K562 (cell line): ENCODE results near the gene PPOX. TPM values are rescaled to one million over a fixed set of nuclear protein-coding genes. Genes with fewer than 3 reads are reported as not detected.

ENCODE experiments used
- ATAC-seq: fragments of 200-7000 bp; cut with Tn5 transposase; 3 replicates; pipeline ENCODE4 v1.9.1; 2020; ENCODE audit warnings: moderate library complexity
- BruUV-seq: library from RNA; stranded (reverse); fragments of 400-500 nt; replicated peaks from 2 replicates; lab custom pipeline; 2021; lab: Mats Ljungman, UMichigan
- CTCF ChIA-PET: fragments of 300-600 bp; formaldehyde crosslinking; extraction: SDS; loops from one replicate; lab custom pipeline; 2021; ENCODE audit warnings: low intra/inter-chr PET ratio; lab: Yijun Ruan, JAX
- POLR2A ChIA-PET: fragments of 300-600, 350-650 bp; sonication (Branson Sonifier 250); formaldehyde crosslinking; extraction: SDS; loops from one replicate; lab custom pipeline; 2021; ENCODE audit warnings: antibody characterized with exemption, inconsistent platforms; lab: Yijun Ruan, JAX
- DNase-seq, 4 experiments: peaks; one replicate each; pipeline versions ENCODE4 v3.0.0 to v3.0.0-alpha.2; 2011 to 2018; ENCODE audit warnings: low spot score in 3 of 4, mixed read lengths in 3 of 4; ENCODE audit errors: extremely low read depth in 1 of 4
- FAIRE-seq: peaks from 2 replicates; lab custom pipeline; 2011; peaks lifted over from hg19 to GRCh38; lab: Jason Lieb, UNC
- H2AFZ ChIP-seq: 2 replicates; pipeline ENCODE4 v1.6.0; 2011; ENCODE audit warnings: low read depth, low read length, control low read depth, inconsistent platforms
- H3K27ac ChIP-seq: fragments of 200-600 bp; 3 replicates; pipeline ENCODE4 v1.8.0; 2011; ENCODE audit warnings: low read depth, mild to moderate bottlenecking, control low read depth, inconsistent platforms, low read length, moderate library complexity, mixed read lengths; ENCODE audit errors: extremely low read depth
- H3K27me3 ChIP-seq, 2 experiments: fragments of 300-600 bp in 1 of 2; 2 replicates in 1 of 2; 3 replicates in 1 of 2; pipeline versions ENCODE4 v1.6.0 to v1.8.0; 2011; ENCODE audit warnings: inconsistent platforms in 2 of 2, low read length in 2 of 2, mild to moderate bottlenecking in 1 of 2, mixed read lengths in 1 of 2, moderate library complexity in 1 of 2; ENCODE audit not compliant: control insufficient read depth in 2 of 2, insufficient read depth in 2 of 2
- H3K36me3 ChIP-seq: fragments of 300-600 bp; 3 replicates; pipeline ENCODE4 v1.8.0; 2011; ENCODE audit warnings: mild to moderate bottlenecking, low read length, inconsistent platforms; ENCODE audit not compliant: control insufficient read depth, insufficient read depth
- H3K4me1 ChIP-seq, 2 experiments: fragments of 200-600 bp in 1 of 2; replicated peaks in 1 of 2; 2 replicates in 1 of 2; 3 replicates in 1 of 2; pipeline versions ENCODE4 v1.5.1 to v1.8.0; 2011; ENCODE audit warnings: inconsistent platforms in 2 of 2, low read length in 2 of 2, mild to moderate bottlenecking in 1 of 2, mixed read lengths in 1 of 2, moderate library complexity in 1 of 2; ENCODE audit not compliant: control insufficient read depth in 2 of 2, insufficient read depth in 2 of 2
- H3K4me2 ChIP-seq: 2 replicates; pipeline ENCODE4 v1.6.1; 2011; ENCODE audit warnings: low read length, control low read depth, inconsistent platforms, mixed read lengths; ENCODE audit not compliant: insufficient read depth
- H3K4me3 ChIP-seq: fragments of 200-600 bp; sonication (generic), shearing (Covaris generic); 2 replicates; pipeline ENCODE4 v1.5.1; 2016; ENCODE audit warnings: control low read depth, inconsistent platforms
- H3K79me2 ChIP-seq: fragments of 200-600 bp; 3 replicates; pipeline ENCODE4 v1.8.0; 2011; ENCODE audit warnings: low read length, inconsistent platforms; ENCODE audit not compliant: control insufficient read depth, insufficient read depth
- H3K9ac ChIP-seq, 2 experiments: 2 replicates each; pipeline versions ENCODE4 v1.6.0 to v1.6.1; 2011; ENCODE audit warnings: low read depth in 2 of 2, low read length in 2 of 2, control low read depth in 1 of 2, inconsistent platforms in 1 of 2, mild to moderate bottlenecking in 1 of 2, mixed read lengths in 1 of 2; ENCODE audit not compliant: insufficient read depth in 1 of 2
- H3K9me1 ChIP-seq: one replicate; pipeline ENCODE4 v1.6.0; 2011; ENCODE audit warnings: inconsistent platforms, mild to moderate bottlenecking, low read length, moderate library complexity; ENCODE audit not compliant: control insufficient read depth, insufficient read depth
- H3K9me3 ChIP-seq: replicated peaks from 2 replicates; pipeline ENCODE4 v1.5.1; 2011; ENCODE audit warnings: low read depth, low read length, inconsistent platforms; ENCODE audit not compliant: control insufficient read depth, insufficient read depth
- H4K20me1 ChIP-seq: replicated peaks from 2 replicates; pipeline ENCODE4 v1.6.1; 2011; ENCODE audit warnings: low read length, inconsistent platforms, mixed read lengths; ENCODE audit not compliant: control insufficient read depth, insufficient read depth
- CBX5 ChIP-seq: IDR thresholded peaks from 2 replicates; pipeline ENCODE4 v1.6.1; 2014; ENCODE audit warnings: low read depth, borderline replicate concordance
- FOXJ3 ChIP-seq: sonication (generic); formaldehyde crosslinking; IDR thresholded peaks from 2 replicates; pipeline ENCODE4 v1.4.0; 2020; ENCODE audit warnings: mild to moderate bottlenecking, missing genetic modification reagents
- KDM5B ChIP-seq: fragments of 200-600 bp; sonication (generic); IDR thresholded peaks from 2 replicates; pipeline ENCODE4 v1.6.1; 2012; ENCODE audit warnings: low read depth, mild to moderate bottlenecking, moderate library complexity, low read length, control low read depth, inconsistent platforms; ENCODE audit not compliant: insufficient replicate concordance
- MYC ChIP-seq, 2 experiments: fragments of 250-450 bp in 1 of 2; sonication (Bioruptor Pico) in 1 of 2; IDR thresholded peaks; 2 replicates each; pipeline versions ENCODE4 v1.5.1 to v1.6.1; 2012 to 2021; ENCODE audit warnings: low read depth in 2 of 2, borderline replicate concordance in 1 of 2, improper control_type of control experiment in 1 of 2, low read length in 1 of 2, mild to moderate bottlenecking in 1 of 2, moderate library complexity in 1 of 2
- UBTF ChIP-seq, 2 experiments: IDR thresholded peaks; 2 replicates each; pipeline ENCODE4 v1.6.1; 2012; ENCODE audit warnings: improper control_type of control experiment in 2 of 2, low read depth in 2 of 2, low read length in 2 of 2, borderline replicate concordance in 1 of 2
- ZNF280B ChIP-seq: fragments of 250-450 bp; sonication (Bioruptor Pico); IDR thresholded peaks from 2 replicates; pipeline ENCODE4 v1.5.1; 2021; ENCODE audit warnings: mild to moderate bottlenecking
- ZNF609 ChIP-seq: sonication (generic); formaldehyde crosslinking; IDR thresholded peaks from 2 replicates; pipeline ENCODE4 v1.8.1; 2023; ENCODE audit warnings: missing genetic modification reagents, mild to moderate bottlenecking, borderline replicate concordance
- WGBS: fragments of 100-300 bp; shearing (Covaris generic); methylation state at CpG from one replicate; pipeline ENCODE4 v1.1.6; 2016; ENCODE audit warnings: low coverage, mixed read lengths; ENCODE audit not compliant: insufficient coverage; ENCODE audit errors: missing lambda C conversion rate; 5-methylcytosine and 5-hydroxymethylcytosine counted together
- in situ Hi-C: fragments of 300-500 bp; cut with MboI; formaldehyde crosslinking; loops from 4 replicates; pipeline ENCODE4 v1.15.0; 2018; ENCODE audit warnings: inconsistent platforms, mixed read lengths
- intact Hi-C: fragments of 100-400 bp; cut with micrococcal nuclease; formaldehyde crosslinking; loops from 2 replicates; pipeline ENCODE4 v1.14.2; 2022
- polyA plus RNA-seq, 8 experiments: library from polyadenylated mRNA; depleted of rRNA in 4 of 8; stranded (reverse) in 5 of 8; unstranded in 3 of 8; fragments of >200 nt; fragmentation: Nextera tagmentation in 2 of 8; fragmentation: Illumina TruSeq in 1 of 8; extraction: Ambion mirVana in 2 of 8; extraction: Trizol in 1 of 8; gene quantifications; 2 replicates each; pipeline versions ENCODE4 v1.2.1 to v1.2.3, GENCODE V29; 2011 to 2014; ENCODE audit warnings: inconsistent platforms in 1 of 8, missing spikeins in 1 of 8
- total RNA-seq, 7 experiments: library from RNA; depleted of rRNA in 6 of 7; stranded (reverse); fragments of >200 nt in 6 of 7; fragmentation: Illumina TruSeq in 2 of 7; extraction: Trizol in 2 of 7; gene quantifications; 2 replicates each; pipeline versions ENCODE4 v1.2.1 to v1.2.3, GENCODE V29; 2011 to 2021; ENCODE audit warnings: low replicate concordance in 1 of 7

The PPOX gene
- total and polyA plus RNA-seq, 9 of the 15 experiments (the other 6 are each of a cell fraction or from before 2014, with no cell fraction given): 17.0 to 57.1 (median 38.9) TPM

- FAIRE-seq (no peak), DNase-seq (no peak), ATAC-seq (no peak)
- Histone ChIP-seq H2AFZ (no peak overlapping the region), H3K36me3 (peaks cover 60% of the 10 kb centered on the region), H3K4me3 (no peak overlapping the region), H3K9me1 (no peaks in the 10 kb centered on the region), H3K9ac (peak overlapping the region; percentile 65 to 88; a peak in 3 of 4 replicates), H3K4me1 (peaks cover 68 to 80% of the 10 kb centered on the region in 2 experiments), H3K9me3 (no peaks in the 10 kb centered on the region), H4K20me1 (no peaks in the 10 kb centered on the region), H3K4me2 (peak overlapping the region; percentile 83), H3K27me3 (no peaks in the 10 kb centered on the region), H3K27ac (peak overlapping the region; percentile 78; the same call in 2 of the 3 replicates), H3K79me2 (peaks cover 66% of the 10 kb centered on the region)
- in situ Hi-C loops (no loop called here), intact Hi-C loops (no loop called here)
- no peak for TF ChIP-seq FOXJ3 (CRISPR knock-in tag)
- TF ChIP-seq MYC (IDR thresholded peaks at IDR 0.05; ENCODE audit: low read depth, low read length): no peak
- TF ChIP-seq MYC (CRISPR knock-in tag; IDR thresholded peaks at IDR 0.05; ENCODE audit: borderline replicate concordance, low read depth): no peak
- TF ChIP-seq UBTF (IDR thresholded peaks at IDR 0.05; ENCODE audit: borderline replicate concordance in 1 of 2, low read depth in 2 of 2, low read length in 2 of 2): no peak
- no peak for TF ChIP-seq KDM5B
- no peak for TF ChIP-seq CBX5
- no peak for TF ChIP-seq ZNF609 (CRISPR knock-in tag)
- TF ChIP-seq ZNF280B (CRISPR knock-in tag): no peak
- ChIA-PET POLR2A (interaction anchor here (0.6 to 1.7 kb wide), 4 partner anchors 9 to 232 kb away, joined by 3 to 12 read pairs (median 4); partner anchors contain the start of gene UFC1), CTCF (no interaction called here)
- no TSS peak for BruUV-seq
- WGBS: 91% methylated on average over 10 of the region's 10 CpGs
Measured at GRCh38 chr1:161162806-161163205, 3.4 kb upstream of the PPOX start.
